CD14-positive monocyte (primary cell): Measurements from ENCODE around the gene BARD1. TPM values are rescaled to one million over a fixed set of nuclear protein-coding genes. Genes with fewer than 3 reads are reported as not detected.

ENCODE experiments used
- DNase-seq, 3 donors: peaks; one replicate each; pipeline ENCODE4 v3.0.0-alpha.2; 2011 to 2022
- H2AFZ ChIP-seq: 2 replicates; pipeline ENCODE4 v1.6.0; 2012; ENCODE audit warnings: mild to moderate bottlenecking, low read depth, low read length, inconsistent platforms; ENCODE audit not compliant: insufficient read depth, poor library complexity, severe bottlenecking
- H3K27ac ChIP-seq, 2 donors: 1 replicate in 1 of 2; 2 replicates in 1 of 2; pipeline ENCODE4 v1.5.1; 2012 to 2013; ENCODE audit warnings: low read length in 2 of 2, control low read depth in 1 of 2, inconsistent platforms in 1 of 2, low read depth in 1 of 2, mild to moderate bottlenecking in 1 of 2
- H3K27me3 ChIP-seq, 2 donors: one replicate each; pipeline versions ENCODE4 v1.6.0 to v1.6.1; 2011 to 2013; ENCODE audit warnings: low read length in 2 of 2; ENCODE audit not compliant: control insufficient read depth in 2 of 2, insufficient read depth in 2 of 2
- H3K36me3 ChIP-seq, 2 donors: replicated peaks in 1 of 2; 1 replicate in 1 of 2; 2 replicates in 1 of 2; pipeline versions ENCODE4 v1.5.1 to v1.6.1; 2012 to 2013; ENCODE audit warnings: low read length in 2 of 2, control low read depth in 1 of 2, inconsistent platforms in 1 of 2, mild to moderate bottlenecking in 1 of 2; ENCODE audit not compliant: insufficient read depth in 2 of 2, control insufficient read depth in 1 of 2
- H3K4me1 ChIP-seq, 2 donors: 1 replicate in 1 of 2; 2 replicates in 1 of 2; pipeline versions ENCODE4 v1.5.1 to v1.6.1; 2012 to 2013; ENCODE audit warnings: low read length in 2 of 2, control low read depth in 1 of 2, inconsistent platforms in 1 of 2, mild to moderate bottlenecking in 1 of 2, moderate library complexity in 1 of 2; ENCODE audit not compliant: insufficient read depth in 2 of 2, control insufficient read depth in 1 of 2
- H3K4me2 ChIP-seq: replicated peaks from 2 replicates; pipeline ENCODE3; 2012; ENCODE audit warnings: low read length, moderate library complexity, mild to moderate bottlenecking; ENCODE audit not compliant: poor library complexity, severe bottlenecking; ENCODE audit errors: extremely low read depth
- H3K4me3 ChIP-seq, 3 experiments: fragments of 200-600 bp in 1 of 3; sonication (generic) in 1 of 3; replicated peaks in 1 of 3; 1 replicate in 2 of 3; 2 replicates in 1 of 3; pipeline ENCODE4 v1.5.1; 2011 to 2013; ENCODE audit warnings: low read length in 3 of 3, mild to moderate bottlenecking in 3 of 3, control low read depth in 2 of 3, low read depth in 2 of 3, inconsistent platforms in 1 of 3, moderate library complexity in 1 of 3
- H3K79me2 ChIP-seq: 2 replicates; pipeline ENCODE4 v1.6.0; 2012; ENCODE audit warnings: mild to moderate bottlenecking, control low read depth, inconsistent platforms, low read length, moderate library complexity; ENCODE audit not compliant: insufficient read depth
- H3K9ac ChIP-seq: 2 replicates; pipeline ENCODE4 v1.6.0; 2017; ENCODE audit warnings: low read length, mild to moderate bottlenecking; ENCODE audit not compliant: insufficient read depth, poor library complexity, severe bottlenecking
- H3K9me3 ChIP-seq, 2 donors: replicated peaks in 1 of 2; 1 replicate in 1 of 2; 2 replicates in 1 of 2; pipeline versions ENCODE4 v1.5.1 to v1.6.1; 2012 to 2013; ENCODE audit warnings: low read length in 2 of 2, control low read depth in 1 of 2; ENCODE audit not compliant: control insufficient read depth in 1 of 2, insufficient read depth in 1 of 2
- H4K20me1 ChIP-seq: 2 replicates; pipeline ENCODE4 v1.6.0; 2012; ENCODE audit warnings: mild to moderate bottlenecking, low read length, control low read depth, moderate library complexity; ENCODE audit not compliant: insufficient read depth
- H3K27ac Mint-ChIP-seq, 7 donors: one replicate each; pipeline ENCODE4 v1.8.0; 2020; ENCODE audit warnings: mild to moderate bottlenecking in 7 of 7, mixed read lengths in 7 of 7, moderate library complexity in 6 of 7, inconsistent platforms in 2 of 7
- H3K27me3 Mint-ChIP-seq, 3 donors: one replicate each; pipeline ENCODE4 v1.8.0; 2021 to 2022; ENCODE audit warnings: low read depth in 3 of 3, mild to moderate bottlenecking in 3 of 3, mixed read lengths in 3 of 3, moderate library complexity in 3 of 3, inconsistent platforms in 1 of 3
- H3K36me3 Mint-ChIP-seq, 2 donors: one replicate each; pipeline ENCODE4 v1.8.0; 2020; ENCODE audit warnings: mixed read lengths in 2 of 2, inconsistent platforms in 1 of 2, mild to moderate bottlenecking in 1 of 2
- H3K4me1 Mint-ChIP-seq: one replicate; pipeline ENCODE4 v1.8.0; 2020; ENCODE audit warnings: mild to moderate bottlenecking, mixed read lengths
- H3K4me3 Mint-ChIP-seq, 2 donors: one replicate each; pipeline ENCODE4 v1.8.0; 2020; ENCODE audit warnings: mild to moderate bottlenecking in 2 of 2, mixed read lengths in 2 of 2, moderate library complexity in 1 of 2
- H3K9me3 Mint-ChIP-seq, 7 donors: one replicate each; pipeline ENCODE4 v1.8.0; 2020 to 2022; ENCODE audit warnings: mixed read lengths in 7 of 7, mild to moderate bottlenecking in 6 of 7, moderate library complexity in 6 of 7, inconsistent platforms in 2 of 7
- CTCF ChIP-seq: fragments of 200-600 bp; IDR thresholded peaks from one replicate; pipeline ENCODE4 v1.8.0; 2022; ENCODE audit warnings: antibody characterized with exemption, mild to moderate bottlenecking
- WGBS: methylation state at CpG from one replicate; pipeline ENCODE4 v1.1.5; 2013; ENCODE audit warnings: missing lambda C conversion rate; ENCODE audit not compliant: insufficient coverage; 5-methylcytosine and 5-hydroxymethylcytosine counted together
- intact Hi-C, 2 donors: fragments of 100-400 bp; cut with micrococcal nuclease; formaldehyde crosslinking; loops; one replicate each; pipeline versions ENCODE4 v1.15.0 to v1.15.1; 2023
- polyA plus RNA-seq, 3 donors: library from polyadenylated mRNA; depleted of rRNA in 1 of 3; unstranded in 2 of 3; stranded (reverse) in 1 of 3; fragments of 300-500 nt in 2 of 3; fragments of >200 nt in 1 of 3; fragmentation: Illumina TruSeq in 2 of 3; gene quantifications; 1 replicate in 2 of 3; 2 replicates in 1 of 3; pipeline ENCODE4 v1.2.3, GENCODE V29; 2012 to 2021

Gene BARD1
- polyA plus RNA-seq, 3 donors: 2.4 to 3.3 (median 2.5) TPM

- Histone ChIP-seq H3K9ac (no peak overlapping the region), H3K27me3 (no peaks in the 10 kb centered on the region), H3K4me3 (no peak overlapping the region), H3K27ac (no peak overlapping the region), H3K9me3 (no peaks in the 10 kb centered on the region), H4K20me1 (no peaks in the 10 kb centered on the region), H2AFZ (no peak overlapping the region), H3K4me2 (no peak overlapping the region), H3K36me3 (no peaks in the 10 kb centered on the region), H3K79me2 (no peaks in the 10 kb centered on the region), H3K4me1 (no peaks in the 10 kb centered on the region)
- no CpG with 5 or more reads among the region's 2 CpGs for WGBS
- TF ChIP-seq CTCF: no peak
- intact Hi-C loops: no loop called here
- Mint-ChIP-seq H3K27me3 (no peaks in the 10 kb centered on the region), H3K27ac (no peak overlapping the region), H3K4me1 (no peaks in the 10 kb centered on the region), H3K9me3 (peaks cover 0 to 6% (median 1%) of the 10 kb centered on the region in 7 donors), H3K36me3 (no peaks in the 10 kb centered on the region), H3K4me3 (no peak overlapping the region)
- DNase-seq: no peak
Observed at GRCh38 chr2:214853906-214854305, 44.4 kb upstream of the BARD1 start.

GRCh38 chr2:214843823-214844222 lies 34.3 kb upstream of the BARD1 start:
- Mint-ChIP-seq H3K9me3 (peaks cover 0 to 18% (median 7%) of the 10 kb centered on the region in 7 donors), H3K27ac (no peak overlapping the region), H3K4me3 (no peak overlapping the region), H3K27me3 (no peaks in the 10 kb centered on the region), H3K36me3 (no peaks in the 10 kb centered on the region), H3K4me1 (peaks cover 2% of the 10 kb centered on the region)
- no peaks in the 10 kb centered on the region for H3K79me2 ChIP-seq
- no peak overlapping the region for H3K27ac ChIP-seq
- H3K36me3 ChIP-seq: no peaks in the 10 kb centered on the region
- H2AFZ ChIP-seq: no peak overlapping the region
- H3K27me3 ChIP-seq: no peaks in the 10 kb centered on the region
- H3K4me1 ChIP-seq: no peaks in the 10 kb centered on the region
- no peak overlapping the region for H3K4me2 ChIP-seq
- no peak overlapping the region for H3K9ac ChIP-seq
- WGBS: no CpG with 5 or more reads among the region's 2 CpGs
- H4K20me1 ChIP-seq: no peaks in the 10 kb centered on the region
- peaks cover 0 to 7% of the 10 kb centered on the region in 2 donors for H3K9me3 ChIP-seq
- no peak overlapping the region for H3K4me3 ChIP-seq
- DNase-seq: no peak
- TF ChIP-seq CTCF: no peak
- intact Hi-C loops: no loop called here
